SK-N-SH (cell line): Measurements from ENCODE around the gene GUK1.

Source experiments
- CHD2 ChIP-seq: fragments of 150-350 bp; IDR thresholded peaks from 2 replicates; pipeline ENCODE4 v1.6.1; 2018; ENCODE audit warnings: low read length; ENCODE audit not compliant: partially characterized antibody
- TCF12 ChIP-seq: IDR thresholded peaks from 2 replicates; pipeline ENCODE4 v1.4.0; 2012
- TF ChIP-seq, protein P1 (sequence below): fragments of 200-600 bp; sonication (generic); IDR thresholded peaks from 2 replicates; pipeline ENCODE4 v1.6.1; 2017; ENCODE audit warnings: antibody characterized with exemption, mild to moderate bottlenecking, moderate library complexity

DNA sequence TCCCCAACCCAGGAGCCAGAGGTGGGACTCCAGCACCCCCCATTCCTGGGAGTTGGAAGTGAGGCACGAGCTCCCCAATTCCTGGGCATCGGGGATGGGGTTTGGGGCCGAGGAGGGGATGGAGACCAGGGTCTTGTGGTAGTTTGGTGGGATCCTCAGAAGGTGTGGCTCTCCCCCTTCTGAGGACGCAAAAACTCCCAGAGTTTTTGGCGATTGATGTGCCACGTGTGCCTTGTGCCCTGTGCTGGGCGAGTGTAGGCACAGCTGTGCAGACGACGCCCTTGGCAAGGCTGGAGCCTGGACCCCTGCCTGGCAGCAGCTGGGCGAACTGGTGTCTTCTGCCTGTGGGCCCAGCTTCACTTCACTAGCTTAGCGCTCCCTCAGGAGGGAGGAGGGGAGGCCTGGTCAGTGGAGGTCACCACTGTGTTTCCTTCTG lies 2.6 kb downstream of the GUK1 start:
- TF ChIP-seq, protein P1, sequence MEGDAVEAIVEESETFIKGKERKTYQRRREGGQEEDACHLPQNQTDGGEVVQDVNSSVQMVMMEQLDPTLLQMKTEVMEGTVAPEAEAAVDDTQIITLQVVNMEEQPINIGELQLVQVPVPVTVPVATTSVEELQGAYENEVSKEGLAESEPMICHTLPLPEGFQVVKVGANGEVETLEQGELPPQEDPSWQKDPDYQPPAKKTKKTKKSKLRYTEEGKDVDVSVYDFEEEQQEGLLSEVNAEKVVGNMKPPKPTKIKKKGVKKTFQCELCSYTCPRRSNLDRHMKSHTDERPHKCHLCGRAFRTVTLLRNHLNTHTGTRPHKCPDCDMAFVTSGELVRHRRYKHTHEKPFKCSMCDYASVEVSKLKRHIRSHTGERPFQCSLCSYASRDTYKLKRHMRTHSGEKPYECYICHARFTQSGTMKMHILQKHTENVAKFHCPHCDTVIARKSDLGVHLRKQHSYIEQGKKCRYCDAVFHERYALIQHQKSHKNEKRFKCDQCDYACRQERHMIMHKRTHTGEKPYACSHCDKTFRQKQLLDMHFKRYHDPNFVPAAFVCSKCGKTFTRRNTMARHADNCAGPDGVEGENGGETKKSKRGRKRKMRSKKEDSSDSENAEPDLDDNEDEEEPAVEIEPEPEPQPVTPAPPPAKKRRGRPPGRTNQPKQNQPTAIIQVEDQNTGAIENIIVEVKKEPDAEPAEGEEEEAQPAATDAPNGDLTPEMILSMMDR, result no peak
- TF ChIP-seq CHD2 (no peak), TCF12 (no peak)
